HepG2 (cell line): ENCODE measurements around the gene AHCY. TPM values are rescaled to one million over a fixed set of nuclear protein-coding genes. Genes with fewer than 3 reads are reported as not detected.

Source experiments
- CENPX ChIP-seq: sonication (generic); formaldehyde crosslinking; IDR thresholded peaks from 2 replicates; pipeline ENCODE4 v1.9.0; 2021; ENCODE audit warnings: mild to moderate bottlenecking, missing genetic modification reagents, moderate library complexity
- DR1 ChIP-seq: sonication (generic); formaldehyde crosslinking; IDR thresholded peaks from 2 replicates; pipeline ENCODE4 v1.8.0; 2021; ENCODE audit warnings: mild to moderate bottlenecking, missing genetic modification reagents, inconsistent platforms
- FOXO1 ChIP-seq: sonication (generic); formaldehyde crosslinking; IDR thresholded peaks from 2 replicates; pipeline ENCODE4 v1.4.0; 2020; ENCODE audit warnings: missing genetic modification reagents
- FOXP1 ChIP-seq, 2 experiments: fragments of 450-650 bp in 1 of 2; IDR thresholded peaks; 2 replicates each; pipeline ENCODE4 v1.6.1; 2017 to 2018; ENCODE audit warnings: antibody characterized with exemption in 1 of 2
- IRF1 ChIP-seq: sonication (generic); formaldehyde crosslinking; IDR thresholded peaks from 2 replicates; pipeline ENCODE4 v1.4.0; 2020; ENCODE audit warnings: low read depth, mild to moderate bottlenecking, missing genetic modification reagents
- POLR2G ChIP-seq: fragments of 200-400 bp; formaldehyde crosslinking; IDR thresholded peaks from 2 replicates; pipeline ENCODE4 v1.6.1; 2018; ENCODE audit warnings: mild to moderate bottlenecking, low read depth, low read length, moderate library complexity
- RBM39 ChIP-seq: fragments of 200-400 bp; formaldehyde crosslinking; IDR thresholded peaks from one replicate; pipeline ENCODE4 v1.6.1; 2018; ENCODE audit warnings: antibody characterized with exemption, mild to moderate bottlenecking, low read depth, low read length; ENCODE audit not compliant: poor library complexity, severe bottlenecking
- RORA ChIP-seq: sonication (generic); formaldehyde crosslinking; IDR thresholded peaks from 2 replicates; pipeline ENCODE4 v1.5.0; 2020; ENCODE audit warnings: mild to moderate bottlenecking, missing genetic modification reagents, moderate library complexity
- SIX1 ChIP-seq: sonication (generic); formaldehyde crosslinking; IDR thresholded peaks from 2 replicates; pipeline ENCODE4 v1.4.0; 2020; ENCODE audit warnings: missing genetic modification reagents, borderline replicate concordance
- SIX4 ChIP-seq: sonication (generic); formaldehyde crosslinking; IDR thresholded peaks from 2 replicates; pipeline ENCODE4 v1.4.0; 2020; ENCODE audit warnings: missing genetic modification reagents
- SOX13 ChIP-seq, 3 experiments: fragments of 450-650 bp in 1 of 3; sonication (generic) in 1 of 3; formaldehyde crosslinking in 1 of 3; IDR thresholded peaks in 2 of 3; conservative IDR thresholded peaks in 1 of 3; 2 replicates each; pipeline versions ENCODE4 v1.5.0 to v1.6.1; 2016 to 2020; ENCODE audit warnings: antibody characterized with exemption in 1 of 3, mild to moderate bottlenecking in 1 of 3, missing compliant biosample characterization in 1 of 3, missing genetic modification reagents in 1 of 3, moderate library complexity in 1 of 3
- SRY ChIP-seq: sonication (generic); formaldehyde crosslinking; IDR thresholded peaks from 2 replicates; pipeline ENCODE4 v1.8.0; 2022; ENCODE audit warnings: mild to moderate bottlenecking, missing genetic modification reagents
- YY1 ChIP-seq: IDR thresholded peaks from 2 replicates; pipeline ENCODE4 v1.6.1; 2011; ENCODE audit warnings: low read length, low read depth, moderate library complexity, mild to moderate bottlenecking; ENCODE audit not compliant: insufficient read depth, insufficient replicate concordance
- ZNF143 ChIP-seq: sonication (generic); formaldehyde crosslinking; IDR thresholded peaks from 2 replicates; pipeline ENCODE4 v1.4.0; 2020; ENCODE audit warnings: missing genetic modification reagents
- ZNF296 ChIP-seq: sonication (generic); formaldehyde crosslinking; conservative IDR thresholded peaks from 2 replicates; pipeline ENCODE4 v1.5.0; 2020; ENCODE audit warnings: mild to moderate bottlenecking, missing genetic modification reagents
- ZNF383 ChIP-seq: sonication (generic); formaldehyde crosslinking; IDR thresholded peaks from 2 replicates; pipeline ENCODE4 v1.4.0; 2020; ENCODE audit warnings: missing genetic modification reagents, mild to moderate bottlenecking, borderline replicate concordance
- ZNF430 ChIP-seq: sonication (generic); formaldehyde crosslinking; IDR thresholded peaks from 2 replicates; pipeline ENCODE4 v1.9.0; 2021; ENCODE audit warnings: mild to moderate bottlenecking, missing genetic modification reagents
- ZNF569 ChIP-seq: sonication (generic); formaldehyde crosslinking; IDR thresholded peaks from 2 replicates; pipeline ENCODE4 v1.5.0; 2020; ENCODE audit warnings: mild to moderate bottlenecking, missing genetic modification reagents, moderate library complexity, borderline replicate concordance
- ZNF619 ChIP-seq: sonication (generic); formaldehyde crosslinking; IDR thresholded peaks from 2 replicates; pipeline ENCODE4 v1.4.0; 2020; ENCODE audit warnings: mild to moderate bottlenecking, missing genetic modification reagents
- ZSCAN12 ChIP-seq: sonication (generic); formaldehyde crosslinking; IDR thresholded peaks from 2 replicates; pipeline ENCODE4 v1.9.0; 2021; ENCODE audit warnings: mild to moderate bottlenecking, missing genetic modification reagents
- ZSCAN20 ChIP-seq: sonication (generic); formaldehyde crosslinking; IDR thresholded peaks from 2 replicates; pipeline ENCODE4 v1.4.0; 2020; ENCODE audit warnings: missing genetic modification reagents, mild to moderate bottlenecking, borderline replicate concordance
- polyA plus RNA-seq, 8 experiments: library from polyadenylated mRNA; depleted of rRNA in 3 of 8; stranded (reverse) in 7 of 8; unstranded in 1 of 8; fragments of >200 nt; fragmentation: Illumina TruSeq in 4 of 8; extraction: Trizol in 4 of 8; gene quantifications; 2 replicates each; pipeline versions ENCODE4 v1.2.1 to v1.2.3, GENCODE V29; 2011 to 2016; ENCODE audit warnings: low read depth in 4 of 8, missing spikeins in 1 of 8, mixed read lengths in 1 of 8; ENCODE audit not compliant: insufficient read depth in 1 of 8
- total RNA-seq, 5 experiments: library from RNA; depleted of rRNA; stranded (reverse); fragments of >200 nt; fragmentation: Illumina TruSeq; extraction: Trizol; gene quantifications; 2 replicates each; pipeline ENCODE4 v1.2.3, GENCODE V29; 2016; ENCODE audit warnings: low read depth in 1 of 5
- TF ChIP-seq, protein P1 (sequence below): sonication (generic); formaldehyde crosslinking; IDR thresholded peaks from 2 replicates; pipeline ENCODE4 v1.5.1; 2020; ENCODE audit warnings: mild to moderate bottlenecking, moderate library complexity, missing genetic modification reagents
- TF ChIP-seq, protein P2 (sequence below): sonication (generic); formaldehyde crosslinking; IDR thresholded peaks from 2 replicates; pipeline ENCODE4 v1.4.0; 2020; ENCODE audit warnings: missing genetic modification reagents, borderline replicate concordance

AHCY gene
- total and polyA plus RNA-seq, 2 of the 13 experiments (the other 11 are each of a cell fraction or from before 2014, with no cell fraction given), result 407 to 419 TPM

DNA sequence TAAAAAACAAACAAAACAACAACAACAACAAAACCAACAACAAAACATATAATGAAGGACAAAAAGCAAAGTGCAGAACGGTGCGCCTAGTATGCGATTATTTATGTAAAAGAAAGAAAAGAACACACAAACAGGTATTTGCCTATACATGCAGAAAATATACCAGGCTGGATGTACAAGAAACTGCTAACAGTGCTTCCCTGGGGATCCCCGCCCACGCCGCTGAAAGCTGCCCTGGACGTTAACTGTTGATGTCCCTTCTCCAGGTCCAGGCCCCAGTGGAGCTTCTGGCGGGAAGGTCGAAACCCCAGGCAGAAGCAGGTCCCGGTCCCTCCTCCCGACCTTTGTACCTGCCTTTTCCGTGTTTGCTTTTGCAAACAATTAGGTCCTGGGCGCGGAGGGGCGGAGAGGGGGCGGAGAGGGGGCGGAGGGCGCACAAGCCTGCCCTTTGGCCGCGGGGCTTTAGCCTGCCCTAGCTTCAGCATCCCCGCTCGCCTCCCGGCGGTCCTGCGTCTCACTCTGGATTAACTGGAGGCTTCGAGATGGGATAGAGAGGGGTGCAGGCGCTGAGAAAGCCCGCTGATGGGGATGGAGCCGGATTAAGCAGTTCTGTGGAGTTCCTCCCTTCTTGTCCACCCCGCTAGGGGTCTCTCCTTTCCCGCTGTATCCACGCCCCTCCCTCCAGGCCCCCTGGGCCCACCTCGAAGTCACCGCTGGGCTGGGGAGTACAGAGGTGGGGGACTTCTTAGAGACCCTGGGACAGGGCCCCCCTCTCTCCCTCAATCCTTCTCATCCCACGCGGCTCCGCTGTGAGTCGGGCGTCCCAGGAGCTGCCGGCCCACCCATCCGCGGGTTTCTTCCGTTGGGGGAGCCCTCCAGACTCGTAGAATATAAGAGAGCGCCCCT lies 8.2 kb upstream of the AHCY start (continued):
- TF ChIP-seq ZNF296 (CRISPR knock-in tag) (no peak), FOXO1 (CRISPR knock-in tag) (peak; percentile 95), DR1 (CRISPR knock-in tag) (peak; percentile 52; the same call in 1 of the 2 replicates), ZNF143 (peak; percentile 41; the same call in 1 of the 2 replicates), SIX4 (CRISPR knock-in tag) (peak; percentile 71), ZNF383 (CRISPR knock-in tag) (peak; percentile 69), RBM39 (peak; percentile 80), SOX13 (IDR thresholded peaks at IDR 0.05) (peak; percentile 96), SOX13 (CRISPR knock-in tag; conservative IDR thresholded peaks at IDR 0.05 in 1 of 2, IDR thresholded peaks at IDR 0.05 in 1 of 2) (peak in 1 of 2 experiments; percentile 99; a peak in 2 of 4 replicates), RORA (CRISPR knock-in tag) (no peak), ZNF569 (CRISPR knock-in tag) (no peak), ZSCAN20 (CRISPR knock-in tag) (no peak), SIX1 (CRISPR knock-in tag) (peak; percentile 74), YY1 (no peak), SRY (no peak; the same call in 1 of the 2 replicates), ZSCAN12 (CRISPR knock-in tag) (0 out of 2 replicates have a peak, but pooled peaks have one; percentile 20), ZNF619 (CRISPR knock-in tag) (0 out of 2 replicates have a peak, but pooled peaks have one; percentile 75), IRF1 (CRISPR knock-in tag) (peak; percentile 14; the same call in 1 of the 2 replicates), FOXP1 (IDR thresholded peaks at IDR 0.05) (peak; percentile 93), FOXP1 (CRISPR knock-in tag; IDR thresholded peaks at IDR 0.05) (peak; percentile 93), CENPX (CRISPR knock-in tag) (no peak), ZNF430 (CRISPR knock-in tag) (peak; percentile 99), POLR2G (peak; percentile 60; the same call in 1 of the 2 replicates)
- TF ChIP-seq, protein P1, sequence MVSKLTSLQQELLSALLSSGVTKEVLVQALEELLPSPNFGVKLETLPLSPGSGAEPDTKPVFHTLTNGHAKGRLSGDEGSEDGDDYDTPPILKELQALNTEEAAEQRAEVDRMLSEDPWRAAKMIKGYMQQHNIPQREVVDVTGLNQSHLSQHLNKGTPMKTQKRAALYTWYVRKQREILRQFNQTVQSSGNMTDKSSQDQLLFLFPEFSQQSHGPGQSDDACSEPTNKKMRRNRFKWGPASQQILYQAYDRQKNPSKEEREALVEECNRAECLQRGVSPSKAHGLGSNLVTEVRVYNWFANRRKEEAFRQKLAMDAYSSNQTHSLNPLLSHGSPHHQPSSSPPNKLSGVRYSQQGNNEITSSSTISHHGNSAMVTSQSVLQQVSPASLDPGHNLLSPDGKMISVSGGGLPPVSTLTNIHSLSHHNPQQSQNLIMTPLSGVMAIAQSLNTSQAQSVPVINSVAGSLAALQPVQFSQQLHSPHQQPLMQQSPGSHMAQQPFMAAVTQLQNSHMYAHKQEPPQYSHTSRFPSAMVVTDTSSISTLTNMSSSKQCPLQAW (CRISPR knock-in tag), result peak; percentile 84; the same call in 1 of the 2 replicates
- TF ChIP-seq, protein P2, sequence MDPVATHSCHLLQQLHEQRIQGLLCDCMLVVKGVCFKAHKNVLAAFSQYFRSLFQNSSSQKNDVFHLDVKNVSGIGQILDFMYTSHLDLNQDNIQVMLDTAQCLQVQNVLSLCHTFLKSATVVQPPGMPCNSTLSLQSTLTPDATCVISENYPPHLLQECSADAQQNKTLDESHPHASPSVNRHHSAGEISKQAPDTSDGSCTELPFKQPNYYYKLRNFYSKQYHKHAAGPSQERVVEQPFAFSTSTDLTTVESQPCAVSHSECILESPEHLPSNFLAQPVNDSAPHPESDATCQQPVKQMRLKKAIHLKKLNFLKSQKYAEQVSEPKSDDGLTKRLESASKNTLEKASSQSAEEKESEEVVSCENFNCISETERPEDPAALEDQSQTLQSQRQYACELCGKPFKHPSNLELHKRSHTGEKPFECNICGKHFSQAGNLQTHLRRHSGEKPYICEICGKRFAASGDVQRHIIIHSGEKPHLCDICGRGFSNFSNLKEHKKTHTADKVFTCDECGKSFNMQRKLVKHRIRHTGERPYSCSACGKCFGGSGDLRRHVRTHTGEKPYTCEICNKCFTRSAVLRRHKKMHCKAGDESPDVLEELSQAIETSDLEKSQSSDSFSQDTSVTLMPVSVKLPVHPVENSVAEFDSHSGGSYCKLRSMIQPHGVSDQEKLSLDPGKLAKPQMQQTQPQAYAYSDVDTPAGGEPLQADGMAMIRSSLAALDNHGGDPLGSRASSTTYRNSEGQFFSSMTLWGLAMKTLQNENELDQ (CRISPR knock-in tag), result no peak
